ENCODE measurements around the gene CACNA1F.

CACNA1F gene

GRCh38 chrX:49233176-49233575 is at the start of gene CACNA1F:
CACNA1F (minus strand) TSS chrX:49233340; CDS start chrX:49233309, 31 bp downstream.
- Mint-ChIP-seq H3K27ac (no peak within 1 kb of the TSS), H3K36me3 (ENCODE audit: low read depth) (peaks cover 5% of the 10 kb centered on the region), H3K4me3 (peak within 1 kb of the TSS; percentile 27), H3K4me1 (peaks cover 17% of the 10 kb centered on the region), H3K9me3 (peaks cover 62% of the 10 kb centered on the region), H3K27me3 (ENCODE audit: low read depth, poor library complexity) (peaks cover 14% of the 10 kb centered on the region)
- DNase-seq: no peak
- TF ChIP-seq CTCF (IDR thresholded peaks at IDR 0.05): no peak

GRCh38 chrX:49282647-49283011 is 49.5 kb upstream of the CACNA1F start:
- Mint-ChIP-seq H3K4me1 (peaks cover 17% of the 10 kb centered on the region), H3K9me3 (peaks cover 48% of the 10 kb centered on the region), H3K27ac (peak overlapping the region; percentile 38), H3K4me3 (peak overlapping the region; percentile 6), H3K36me3 (ENCODE audit: low read depth) (peaks cover 11% of the 10 kb centered on the region), H3K27me3 (ENCODE audit: low read depth, poor library complexity) (no peaks in the 10 kb centered on the region)
- no peak for TF ChIP-seq CTCF (IDR thresholded peaks at IDR 0.05)
- peak; percentile 12 for DNase-seq

GRCh38 chrX:49278081-49278480 is 44.9 kb upstream of the CACNA1F start:
- peak overlapping the region; percentile 71 for H3K27ac Mint-ChIP-seq
- no peak overlapping the region for H3K4me3 Mint-ChIP-seq

GRCh38 chrX:49277535-49277830 is 44.3 kb upstream of the CACNA1F start:
- Mint-ChIP-seq H3K9me3 (peaks cover 60% of the 10 kb centered on the region), H3K27ac (peak overlapping the region; percentile 71), H3K4me1 (peaks cover 38% of the 10 kb centered on the region), H3K36me3 (ENCODE audit: low read depth) (peaks cover 19% of the 10 kb centered on the region), H3K27me3 (ENCODE audit: low read depth, poor library complexity) (peaks cover 3% of the 10 kb centered on the region), H3K4me3 (no peak overlapping the region)
- TF ChIP-seq CTCF (IDR thresholded peaks at IDR 0.05): no peak
- no peak for DNase-seq

More at GRCh38 chrX:49278081-49278480, 44.9 kb upstream of the CACNA1F start:
- Mint-ChIP-seq H3K36me3 (ENCODE audit: low read depth) (peaks cover 24% of the 10 kb centered on the region), H3K9me3 (peaks cover 64% of the 10 kb centered on the region), H3K4me1 (peaks cover 37% of the 10 kb centered on the region), H3K27me3 (ENCODE audit: low read depth, poor library complexity) (peaks cover 3% of the 10 kb centered on the region)
- DNase-seq: no peak
- TF ChIP-seq CTCF (IDR thresholded peaks at IDR 0.05): no peak

- no peak for TF ChIP-seq CTCF (IDR thresholded peaks at IDR 0.05)
- Mint-ChIP-seq H3K9me3 (peaks cover 55% of the 10 kb centered on the region), H3K27ac (peak overlapping the region; percentile 51), H3K4me3 (no peak overlapping the region), H3K4me1 (peaks cover 35% of the 10 kb centered on the region), H3K36me3 (ENCODE audit: low read depth) (peaks cover 18% of the 10 kb centered on the region), H3K27me3 (ENCODE audit: low read depth, poor library complexity) (peaks cover 3% of the 10 kb centered on the region)
- DNase-seq: no peak
Measured at GRCh38 chrX:49276671-49277534, 43.8 kb upstream of the CACNA1F start.

- Mint-ChIP-seq H3K27me3 (ENCODE audit: low read depth, poor library complexity) (peaks cover 3% of the 10 kb centered on the region), H3K4me3 (no peak overlapping the region), H3K4me1 (peaks cover 42% of the 10 kb centered on the region), H3K9me3 (peaks cover 58% of the 10 kb centered on the region), H3K36me3 (ENCODE audit: low read depth) (peaks cover 19% of the 10 kb centered on the region), H3K27ac (no peak overlapping the region)
- no peak for DNase-seq
- no peak for TF ChIP-seq CTCF (IDR thresholded peaks at IDR 0.05)
Measured at GRCh38 chrX:49276207-49276606, 43.1 kb upstream of the CACNA1F start.

Data from nephron progenitor cell (in vitro differentiated cells).